GM19372 (cell line): ENCODE measurements around the gene ARFGAP1.

Experiments used
- ATAC-seq: cut with Tn5 transposase; IDR thresholded peaks from one replicate; pipeline ENCODE4 v1.9.1; 2021; ENCODE audit warnings: mild to moderate bottlenecking, low read depth, moderate library complexity; ENCODE audit not compliant: unreplicated experiment

ARFGAP1 gene

DNA sequence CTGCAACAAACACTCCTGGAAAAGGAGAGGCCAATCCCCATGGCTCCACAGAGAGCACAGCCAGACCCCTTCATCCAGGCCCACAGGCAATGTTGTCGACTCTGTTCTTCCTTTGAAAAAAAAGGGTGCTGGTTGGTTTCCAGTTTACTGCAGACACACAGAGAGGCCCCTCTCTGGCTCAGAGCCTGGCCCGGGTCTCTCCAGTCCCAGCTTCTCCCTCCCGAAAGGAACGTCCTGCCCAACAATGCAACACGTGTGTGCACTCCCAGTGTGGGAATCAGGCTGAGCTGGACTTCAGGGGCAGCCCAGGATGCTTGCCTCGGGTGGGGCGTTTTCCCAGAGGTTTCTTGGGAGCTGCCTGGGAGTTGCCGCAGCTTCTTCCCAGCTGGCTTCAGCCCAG, 13.8 kb upstream of the ARFGAP1 start:
- no peak for ATAC-seq

DNA sequence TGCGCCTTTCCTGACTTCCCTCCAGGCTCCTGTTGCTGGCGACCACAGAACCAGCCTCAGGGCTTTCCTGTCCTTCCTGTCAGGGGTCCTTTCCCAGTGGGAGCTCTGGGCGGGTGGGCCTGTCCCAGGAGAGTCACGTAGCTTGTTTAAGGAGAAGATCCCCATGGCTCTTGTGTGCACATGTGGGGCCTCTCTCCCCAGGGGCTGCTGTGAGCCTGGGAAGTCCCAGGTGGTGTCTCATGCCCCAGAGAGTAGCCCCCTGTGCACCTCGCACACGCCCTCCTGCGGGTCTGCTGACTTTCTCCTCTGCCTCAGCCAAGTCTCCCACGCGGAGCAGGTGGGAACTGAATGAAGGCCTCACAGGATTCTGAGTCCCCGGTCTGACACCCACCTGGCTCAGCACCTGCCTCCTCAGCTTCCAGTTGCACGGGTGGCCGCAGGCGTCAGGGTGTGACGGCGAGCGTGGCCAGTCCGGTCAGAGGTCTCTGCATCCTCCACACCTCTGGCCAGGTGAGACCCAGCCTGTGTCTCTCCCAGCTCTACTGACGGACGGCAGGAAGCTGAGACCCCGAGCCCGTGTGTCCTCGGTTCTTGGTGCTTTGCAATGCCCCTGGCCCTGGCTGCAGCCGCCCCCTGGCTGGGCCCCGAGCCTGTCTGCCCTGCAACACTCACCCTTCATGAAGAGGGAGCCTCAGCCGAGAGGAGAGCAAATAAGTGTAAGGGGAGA, 12.7 kb upstream of the ARFGAP1 start:
- ATAC-seq: no peak

DNA sequence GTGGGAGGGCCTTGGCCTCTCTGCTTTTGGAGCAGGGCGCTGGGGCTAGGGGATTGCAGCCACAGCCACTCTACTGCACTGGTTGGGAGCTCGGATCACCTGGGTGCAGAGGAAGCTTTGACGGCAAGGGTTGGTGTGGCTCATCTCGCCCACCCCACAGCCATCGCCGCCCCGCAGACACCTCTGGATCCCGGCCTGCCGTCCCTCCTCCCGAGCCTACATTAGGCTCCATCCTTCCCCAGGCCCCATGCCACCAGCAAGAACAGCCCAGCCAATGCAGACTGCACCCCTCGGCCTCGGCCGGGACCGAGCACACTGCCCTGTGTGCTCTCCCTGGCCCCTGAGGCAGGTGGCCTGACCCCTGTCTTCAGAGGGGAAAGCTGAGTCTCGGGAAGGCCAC, 12.1 kb upstream of the ARFGAP1 start:
- ATAC-seq: no peak

DNA sequence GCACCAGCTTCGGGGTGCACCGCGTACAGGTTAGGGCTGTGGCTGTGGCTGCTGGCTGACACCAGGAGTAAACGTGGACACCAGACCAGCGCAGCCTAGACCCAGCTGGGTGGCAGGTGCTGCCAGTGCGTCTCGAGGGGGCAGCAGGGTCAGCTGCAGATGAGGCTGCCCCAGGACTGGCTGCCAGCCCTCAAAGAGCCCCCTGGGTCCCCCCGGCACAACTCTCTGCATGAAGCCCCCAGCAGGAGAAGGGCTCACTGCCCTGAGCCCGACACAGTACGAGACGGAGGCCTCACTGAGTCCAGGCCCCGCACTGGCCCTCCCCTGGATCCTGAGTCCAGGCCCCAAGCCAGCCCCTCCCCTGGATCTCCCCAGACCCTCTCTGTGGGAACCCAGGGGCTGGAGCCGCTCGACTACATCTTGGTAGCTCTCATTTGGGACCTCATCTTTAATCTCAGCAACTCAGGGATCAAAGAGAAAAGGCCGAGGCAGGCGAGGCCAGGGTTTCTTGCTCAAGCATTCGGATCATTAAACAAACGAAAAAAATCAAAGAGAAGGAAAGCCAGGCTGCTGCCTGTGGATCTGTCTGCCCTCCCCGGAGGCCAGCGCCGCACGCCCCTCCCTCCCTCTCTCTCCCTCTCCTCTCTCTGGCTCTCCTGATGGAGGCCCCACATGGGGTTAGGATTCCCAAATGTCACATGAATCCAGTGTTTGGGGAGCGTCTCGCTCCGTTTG, 11.4 kb upstream of the ARFGAP1 start:
- ATAC-seq: no peak

DNA sequence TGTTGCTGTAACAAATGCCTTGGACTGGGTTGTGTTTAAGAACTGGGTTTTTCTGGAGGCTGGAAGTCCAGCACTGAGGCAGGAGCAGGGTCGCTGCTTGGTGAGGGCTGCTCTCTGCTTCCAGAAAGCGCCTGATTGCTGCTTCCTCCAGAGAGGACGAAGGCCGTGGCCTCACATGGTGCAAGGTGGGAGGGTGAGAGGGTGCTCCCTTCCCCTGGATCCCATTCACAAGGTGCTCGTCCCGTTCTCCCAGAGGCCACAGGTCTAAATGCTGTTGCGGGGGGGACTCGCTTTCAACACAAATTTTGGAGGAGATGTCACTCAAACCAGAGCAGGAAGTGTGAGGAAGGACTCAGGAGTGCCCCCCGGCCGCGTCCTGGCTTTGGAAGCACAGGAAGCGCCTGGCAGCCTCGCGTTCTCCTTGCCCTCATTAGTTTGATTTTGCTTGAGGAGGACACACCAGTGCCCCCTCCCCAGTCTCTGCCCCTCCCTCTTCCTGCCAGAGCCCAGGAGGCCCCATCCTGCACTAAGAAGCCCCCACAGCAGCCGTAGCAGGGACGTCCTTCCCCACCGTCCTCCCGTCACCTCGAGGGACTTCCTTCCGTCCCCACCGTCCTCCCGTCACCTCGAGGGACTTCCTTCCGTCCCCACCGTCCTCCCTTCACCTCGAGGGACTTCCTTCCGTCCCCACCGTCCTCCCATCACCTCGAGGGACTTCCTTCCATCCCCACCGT, 10.7 kb upstream of the ARFGAP1 start:
- no peak for ATAC-seq

DNA sequence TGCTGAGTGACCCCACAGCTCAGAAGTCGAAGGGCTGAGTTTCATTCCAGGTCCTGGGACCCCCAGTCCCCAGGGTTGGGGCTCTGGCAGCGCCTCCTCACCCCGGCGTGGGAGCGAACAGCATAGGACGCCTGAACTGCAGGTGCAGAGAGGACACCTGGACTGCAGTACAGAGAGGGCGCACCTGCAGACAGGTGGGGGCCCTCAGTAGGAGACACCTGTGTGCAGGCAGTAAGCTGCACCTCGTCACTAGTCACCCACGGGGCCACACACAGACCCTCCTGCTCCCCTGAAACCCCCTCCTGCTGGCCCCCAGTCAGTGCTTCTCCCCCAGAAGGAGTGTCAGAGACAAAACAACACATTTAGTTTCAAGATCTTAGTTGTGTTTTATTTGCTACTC, 9.8 kb upstream of the ARFGAP1 start:
- ATAC-seq: no peak

DNA sequence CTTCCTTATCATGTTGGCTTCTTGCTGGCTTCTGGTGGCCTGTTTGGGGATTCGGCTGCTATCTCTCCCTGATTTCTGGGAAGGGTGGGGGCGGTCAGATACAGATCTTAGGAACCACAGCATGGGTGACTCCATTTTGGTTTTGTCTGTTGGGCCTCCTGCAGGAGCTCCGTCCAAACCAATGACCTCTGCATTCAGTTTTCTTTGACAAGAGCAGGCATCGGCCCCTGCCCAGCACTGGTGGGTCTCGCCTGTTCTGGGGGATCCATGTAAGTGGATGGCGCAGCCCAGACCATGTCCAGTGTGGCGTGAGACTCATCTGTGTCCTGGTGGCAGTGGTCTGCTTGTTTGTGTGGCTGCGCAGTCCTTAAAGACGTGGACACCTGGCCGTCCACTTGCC, 8.6 kb upstream of the ARFGAP1 start:
- ATAC-seq: no peak

DNA sequence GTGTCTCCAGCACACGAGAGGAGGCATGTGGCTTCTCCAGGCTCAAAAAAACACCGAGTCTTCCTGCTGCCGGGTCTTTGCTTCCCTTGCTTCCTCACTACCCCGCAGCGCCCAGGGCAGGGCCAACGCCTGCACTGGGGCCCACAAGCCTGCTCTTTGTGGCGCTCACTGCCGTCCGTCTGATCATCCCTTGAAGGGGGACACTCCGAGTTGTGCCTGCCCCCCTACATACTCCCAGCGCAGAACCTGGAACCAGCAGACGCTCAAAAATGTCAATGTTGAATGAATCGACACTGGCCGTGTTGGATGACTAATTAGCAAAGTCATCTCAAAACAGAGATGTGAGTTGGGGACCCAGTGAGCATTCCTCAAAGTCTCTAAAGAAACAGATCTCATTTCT, 8.1 kb upstream of the ARFGAP1 start:
- ATAC-seq: no peak

DNA sequence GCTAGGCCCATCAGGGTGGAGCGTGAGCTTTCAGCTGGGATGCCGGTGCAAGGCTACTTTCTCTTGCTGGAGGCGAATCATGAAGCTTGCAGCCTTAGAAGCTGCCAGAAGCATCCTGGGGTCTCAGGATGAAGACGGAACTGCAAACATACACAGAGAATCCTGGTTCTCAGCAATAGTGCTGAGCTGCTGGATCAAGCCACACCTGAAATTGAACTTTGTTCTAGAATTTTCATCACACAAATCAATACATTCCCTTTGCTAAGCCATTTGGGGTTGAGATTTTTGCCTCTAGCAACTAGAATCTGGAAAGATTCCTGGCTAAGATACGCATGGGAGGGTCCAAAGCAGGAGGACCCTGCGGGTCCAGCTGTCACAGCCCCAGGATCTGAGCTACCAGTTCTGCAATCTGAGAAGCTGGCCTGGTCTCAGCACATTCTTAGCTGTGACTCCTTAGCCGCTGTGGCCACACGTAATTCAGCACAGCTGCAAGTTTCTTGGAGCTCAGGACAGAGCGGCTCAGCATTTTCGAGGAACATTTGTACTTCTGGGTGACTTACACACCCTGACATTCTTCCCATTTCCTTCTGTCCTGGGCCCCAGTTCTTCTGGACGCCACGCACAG, 6.6 kb upstream of the ARFGAP1 start:
- no peak for ATAC-seq

DNA sequence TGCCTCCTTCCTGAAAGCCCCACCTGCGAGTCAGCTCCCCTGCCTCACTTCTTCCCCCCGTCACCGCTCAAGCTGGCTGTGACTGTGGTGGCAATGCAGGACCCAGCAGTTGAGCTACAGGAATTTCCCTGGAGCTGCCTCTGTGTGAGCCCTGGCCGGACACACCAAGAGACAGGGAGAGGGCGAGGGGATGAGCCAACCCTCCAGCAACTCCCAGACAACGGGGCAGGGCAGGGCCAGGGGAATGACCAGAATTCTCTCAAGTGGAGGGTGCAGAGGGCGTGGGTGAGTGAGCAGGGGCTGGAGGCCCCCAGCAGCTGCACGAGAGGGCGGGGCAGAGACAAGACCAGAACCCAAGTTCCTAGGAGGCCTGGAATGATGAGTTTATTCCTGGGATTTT, 4.9 kb upstream of the ARFGAP1 start:
- ATAC-seq: no peak

DNA sequence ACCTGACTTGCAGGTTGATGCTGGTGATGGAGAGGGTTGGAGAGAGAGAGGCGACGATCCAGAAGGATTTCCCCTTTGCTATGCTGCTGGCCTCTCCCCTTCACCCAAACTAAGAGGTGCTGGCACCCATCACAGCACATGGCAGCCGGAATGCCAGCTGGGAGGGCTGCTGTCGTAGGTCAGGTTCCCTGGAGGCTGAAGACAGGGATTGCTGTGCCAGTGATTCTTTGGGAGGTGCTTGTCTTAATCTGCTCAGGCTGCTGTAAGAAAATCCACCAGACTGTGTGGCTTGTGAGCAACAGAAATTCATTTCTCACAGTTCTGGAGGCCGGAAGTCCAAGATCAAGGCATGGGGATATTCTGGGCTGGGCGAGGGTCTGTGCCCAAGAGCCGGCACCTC, 4.4 kb upstream of the ARFGAP1 start:
- no peak for ATAC-seq

DNA sequence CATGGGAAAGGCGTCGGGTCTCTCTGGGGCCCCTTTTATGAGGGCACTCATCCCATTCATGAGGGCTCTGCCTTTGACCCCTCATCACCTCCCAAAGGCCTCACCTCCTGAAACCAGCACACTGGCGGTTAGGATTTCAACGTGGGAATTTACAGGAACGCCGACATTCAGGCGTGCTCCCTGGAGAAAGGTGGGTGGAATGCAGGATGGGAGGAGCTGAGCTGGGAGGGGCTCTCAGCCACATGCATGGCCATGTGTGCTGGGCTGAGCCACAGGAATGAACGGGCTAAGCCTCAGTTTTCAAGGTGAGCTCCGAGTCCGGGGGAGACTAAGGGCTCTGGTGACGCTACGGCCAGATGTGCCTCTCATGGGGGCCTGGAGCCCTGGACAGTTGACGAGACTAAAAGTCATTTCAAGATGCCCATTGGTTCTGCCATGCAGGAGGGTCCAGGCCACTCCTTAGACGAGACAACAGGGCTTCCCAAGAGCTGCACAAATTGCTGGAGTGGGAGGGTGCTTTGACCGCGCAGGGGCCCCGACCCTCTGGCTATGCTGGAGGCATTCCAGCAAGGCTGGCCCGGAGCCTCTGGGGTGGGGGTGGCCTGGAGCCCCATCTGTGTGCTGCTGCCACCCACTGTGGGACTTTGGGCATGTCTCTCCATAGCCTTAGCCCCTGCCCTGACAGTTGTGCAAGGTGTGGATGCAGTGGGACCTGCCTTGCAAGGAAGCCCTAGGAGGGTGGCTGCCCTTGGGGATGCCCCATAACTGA, 3.8 kb upstream of the ARFGAP1 start:
- no peak for ATAC-seq

DNA sequence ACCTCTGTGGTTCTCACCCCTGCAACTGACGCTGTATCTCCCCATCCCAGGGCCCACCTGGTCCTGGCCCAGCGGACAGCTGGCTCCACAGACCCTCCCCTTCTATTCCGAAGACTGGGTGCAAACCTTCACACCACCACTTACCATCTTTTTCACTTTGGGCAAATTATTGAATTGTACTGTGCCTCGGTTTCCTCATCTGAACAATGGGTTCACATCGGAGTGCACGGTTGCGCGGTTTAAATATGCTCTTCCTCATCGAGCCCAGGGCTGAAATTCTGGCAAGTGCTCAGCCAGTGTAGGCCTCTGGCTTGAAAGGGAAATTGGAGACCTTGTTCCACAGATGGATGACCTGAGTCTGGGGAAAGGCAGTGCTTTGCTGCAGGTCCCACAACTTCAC, 2.9 kb upstream of the ARFGAP1 start:
- ATAC-seq: no peak

DNA sequence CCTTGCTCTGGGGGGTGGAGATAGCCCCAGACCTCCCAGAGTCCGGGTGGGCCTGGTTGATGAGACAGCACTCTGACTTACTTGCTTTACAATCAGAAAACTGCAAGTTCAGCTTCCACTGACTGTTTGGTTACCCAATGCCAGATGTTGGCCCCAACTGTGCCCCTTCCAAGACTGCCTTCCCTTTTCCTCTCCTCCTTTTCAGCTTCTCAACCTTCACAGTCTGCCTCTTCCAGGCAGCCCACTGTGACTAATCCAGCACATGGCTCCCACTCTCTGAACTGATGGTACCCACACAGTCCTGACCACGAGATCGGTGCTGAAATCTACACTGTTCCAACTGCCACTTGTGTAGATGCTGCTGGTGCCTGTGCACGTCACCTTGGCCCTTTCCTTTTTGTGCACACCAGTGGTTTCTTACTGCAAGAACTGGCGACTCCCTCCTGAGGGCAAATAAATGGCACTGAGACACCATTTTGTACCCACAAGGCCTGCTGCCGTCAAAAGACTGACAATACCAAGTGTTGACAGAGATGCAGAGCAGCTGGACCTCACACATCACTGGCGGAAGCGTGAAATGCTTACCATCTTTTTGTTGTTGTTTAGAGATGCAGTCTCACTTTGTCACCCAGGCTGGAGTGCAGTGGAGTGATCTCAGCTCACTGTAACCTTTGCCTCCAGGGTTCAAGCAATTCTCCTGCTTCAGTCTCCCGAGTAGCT, 1.8 kb upstream of the ARFGAP1 start:
- ATAC-seq: no peak

DNA sequence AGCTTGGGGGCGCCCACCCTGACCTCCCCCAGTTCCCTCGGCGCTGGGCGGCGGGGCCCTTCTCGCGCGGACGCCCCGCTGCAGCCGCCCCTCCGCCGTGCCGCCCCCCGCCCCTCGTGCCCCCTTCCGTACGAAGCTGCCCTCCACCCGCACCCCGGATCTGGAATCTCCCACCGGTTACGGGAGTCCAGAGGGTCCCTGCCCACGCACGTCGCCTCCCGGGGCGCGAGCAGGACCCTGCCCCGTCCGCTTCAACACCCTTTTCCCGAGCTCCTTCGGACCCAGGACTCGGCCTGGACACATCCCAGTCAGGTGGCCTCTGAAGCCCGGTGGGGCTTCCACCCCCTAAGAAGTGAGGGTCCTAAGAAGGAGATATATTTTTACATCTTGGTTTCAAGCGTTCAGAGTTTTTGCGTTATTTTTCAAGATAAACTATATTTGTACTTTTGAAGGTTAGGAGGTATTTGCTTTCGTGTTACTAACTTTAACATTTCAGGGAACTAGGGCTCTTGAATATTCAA, 506 bp downstream of the ARFGAP1 start:
- no peak for ATAC-seq

DNA sequence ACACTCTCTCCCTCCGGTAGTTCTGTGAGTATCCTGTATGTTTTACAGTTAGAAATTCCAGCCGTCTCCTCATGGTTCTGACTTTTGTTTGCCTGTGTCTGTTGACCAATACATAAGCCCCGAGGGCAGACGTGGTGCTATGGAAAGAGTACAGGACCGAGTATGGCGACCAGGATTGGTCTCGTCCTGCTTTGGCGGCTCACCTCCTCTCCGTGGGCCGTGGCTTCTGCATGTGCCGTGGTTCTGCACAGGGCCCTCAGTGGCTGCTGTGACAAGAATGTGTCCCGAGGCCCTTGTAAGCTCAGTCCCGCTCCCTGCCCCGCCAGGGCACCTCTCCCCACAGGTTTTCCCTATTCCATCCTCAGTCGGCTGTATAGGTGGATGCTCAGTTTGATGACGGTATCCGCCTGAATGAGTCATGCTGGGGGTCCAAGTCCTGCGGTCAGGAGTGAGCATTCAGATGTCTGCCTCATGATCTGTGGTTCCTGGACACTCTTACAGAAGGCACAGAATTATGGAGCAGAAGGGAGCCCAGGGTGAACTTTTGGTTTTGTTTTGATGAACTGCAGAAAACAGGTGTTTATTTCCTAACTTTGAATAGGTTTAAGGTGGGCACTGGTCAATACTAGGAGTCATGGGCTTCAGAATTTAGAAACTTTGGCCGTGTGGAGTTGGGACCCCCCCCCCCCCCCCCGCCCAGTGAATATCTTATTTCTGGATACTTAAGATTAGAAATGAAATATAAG, 1.2 kb downstream of the ARFGAP1 start:
- ATAC-seq: no peak

DNA sequence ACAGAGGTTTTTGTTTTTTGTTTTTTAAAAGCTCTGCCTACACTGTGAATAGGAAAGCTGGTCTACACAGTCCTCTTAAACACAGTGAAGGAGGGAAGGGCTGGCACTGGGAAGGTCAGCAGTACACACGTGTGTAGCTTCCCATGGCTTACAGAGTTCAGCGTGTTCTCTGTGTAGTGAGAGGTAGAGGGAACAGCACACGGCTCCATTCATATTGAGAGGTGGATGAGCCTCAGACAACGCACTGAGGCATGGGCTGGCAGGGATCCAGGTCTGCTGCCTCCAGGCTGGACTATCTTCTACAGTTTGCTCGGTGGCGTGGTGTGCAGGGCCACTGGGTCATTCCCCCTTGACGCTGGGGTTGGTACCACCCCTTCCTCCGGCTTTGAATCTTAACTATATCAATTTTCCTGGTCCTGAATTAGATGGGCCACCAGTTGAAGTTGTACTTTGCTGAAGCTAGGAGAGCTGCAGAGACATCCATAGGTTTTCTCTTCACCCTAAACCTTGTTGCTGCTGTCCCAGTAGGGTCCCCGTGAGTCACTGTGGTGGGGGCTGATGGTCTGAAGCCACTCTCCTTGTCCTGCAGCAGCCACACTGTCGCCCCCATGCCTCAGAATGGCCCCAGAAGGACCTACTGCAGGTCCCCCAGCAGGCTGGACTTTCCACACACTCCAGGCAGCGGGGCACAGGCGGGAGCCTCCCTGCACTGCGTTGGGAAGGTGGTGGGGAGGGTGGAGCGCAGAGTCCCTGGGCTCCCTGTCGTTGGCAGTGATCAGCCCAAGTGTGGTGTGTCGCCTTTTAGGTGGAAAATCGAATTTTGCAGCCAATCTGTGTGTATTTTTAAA, 2.0 kb downstream of the ARFGAP1 start:
- ATAC-seq: no peak

DNA sequence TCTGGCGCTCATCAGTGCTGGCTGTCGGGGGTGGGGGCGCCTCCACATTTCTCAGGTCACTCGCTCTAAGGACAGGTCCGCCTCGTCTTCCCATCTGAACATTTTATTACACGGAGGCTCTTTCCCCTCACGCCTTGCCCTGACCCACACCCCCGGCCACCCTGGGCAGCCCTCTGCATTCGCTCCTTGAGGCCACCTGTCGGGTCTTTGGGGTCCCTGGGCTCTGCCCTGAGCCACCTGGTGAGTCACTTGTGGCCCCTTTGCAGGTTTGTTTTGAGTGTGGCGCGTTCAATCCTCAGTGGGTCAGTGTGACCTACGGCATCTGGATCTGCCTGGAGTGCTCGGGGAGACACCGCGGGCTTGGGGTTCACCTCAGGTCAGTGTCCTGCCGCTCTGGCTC, 3.2 kb downstream of the ARFGAP1 start:
- no peak for ATAC-seq
